NCI-H446 treated with DMSO at 0.1 percent for 48 hours (cell line): Measurements from ENCODE around the gene ACTR5.
A peak's percentile ranks its signal among the peaks of the same experiment; 100 is the strongest.
"Not testable (repeated sequence)": the region's sequence is repeated elsewhere in the genome, so short reads cannot be mapped to it uniquely, and the experiment has no call there.

Experiments
- DNase-seq: peaks from one replicate; lab custom pipeline; 2025; lab: John Stamatoyannopoulos, UW

ACTR5 gene

GRCh38 chr20:38766071-38766470 is 17.8 kb downstream of the ACTR5 start:
- no peak for DNase-seq

- DNase-seq, result no peak
Measured at GRCh38 chr20:38769376-38770295, 21.4 kb downstream of the ACTR5 start.

GRCh38 chr20:38770546-38770945 is 22.3 kb downstream of the ACTR5 start:
- DNase-seq, result no peak

GRCh38 chr20:38770970-38771369 is 22.7 kb downstream of the ACTR5 start:
- DNase-seq, result no peak

- DNase-seq, result no peak
Measured at GRCh38 chr20:38771621-38772020, 23.4 kb downstream of the ACTR5 start.

GRCh38 chr20:38774167-38774566 is 25.9 kb downstream of the ACTR5 start:
- no peak for DNase-seq

- no peak for DNase-seq
Measured at GRCh38 chr20:38776363-38776762, 28.1 kb downstream of the ACTR5 start.

GRCh38 chr20:38779247-38780097 is 31.2 kb downstream of the ACTR5 start:
- no peak for DNase-seq

GRCh38 chr20:38782275-38782674 is 34.0 kb downstream of the ACTR5 start:
- DNase-seq, result no peak

GRCh38 chr20:38787870-38788269 is 39.6 kb downstream of the ACTR5 start:
- no peak for DNase-seq

GRCh38 chr20:38789503-38790199 is 41.4 kb downstream of the ACTR5 start:
- DNase-seq, result no peak

- DNase-seq, result peak; percentile 13
Measured at GRCh38 chr20:38790200-38791053, 42.2 kb downstream of the ACTR5 start.

GRCh38 chr20:38791291-38791690 is 43.0 kb downstream of the ACTR5 start:
- DNase-seq, result no peak

GRCh38 chr20:38791940-38792339 is 43.7 kb downstream of the ACTR5 start:
- no peak for DNase-seq

- not testable (repeated sequence) for DNase-seq
Measured at GRCh38 chr20:38794057-38794456, 45.8 kb downstream of the ACTR5 start.

GRCh38 chr20:38798266-38798665 is 50.0 kb downstream of the ACTR5 start:
- DNase-seq, result no peak

- no peak for DNase-seq
Measured at GRCh38 chr20:38799203-38799602, 50.9 kb downstream of the ACTR5 start.

- no peak for DNase-seq
Measured at GRCh38 chr20:38800882-38801281, 52.6 kb downstream of the ACTR5 start.

- DNase-seq, result no peak
Measured at GRCh38 chr20:38804221-38804620, 56.0 kb downstream of the ACTR5 start.

GRCh38 chr20:38804682-38805501 is 56.6 kb downstream of the ACTR5 start:
- no peak for DNase-seq
